OCI-LY1 (cell line): ENCODE data around the gene HLA-DQA1.
A peak's percentile ranks its signal among the peaks of the same experiment; 100 is the strongest.
"Not testable (repeated sequence)": the region's sequence is repeated elsewhere in the genome, so short reads cannot be mapped to it uniquely, and the experiment has no call there.

ENCODE experiments used
- H2AFZ ChIP-seq: fragments of 200-600 bp; sonication (generic), shearing (Covaris generic); 2 replicates; pipeline ENCODE4 v1.6.0; 2014; ENCODE audit warnings: antibody characterized with exemption, mild to moderate bottlenecking, low read length
- H3F3A ChIP-seq: fragments of 200-600 bp; sonication (generic), shearing (Covaris generic); 2 replicates; pipeline ENCODE4 v1.6.0; 2014; ENCODE audit warnings: mild to moderate bottlenecking, antibody characterized with exemption, low read length, moderate library complexity; ENCODE audit not compliant: insufficient read depth
- H3K27ac ChIP-seq: fragments of 200-600 bp; sonication (generic); 2 replicates; pipeline ENCODE4 v1.5.1; 2014; ENCODE audit warnings: low read length, mixed run types, mild to moderate bottlenecking, low read depth; ENCODE audit not compliant: poor library complexity, severe bottlenecking
- H3K27me3 ChIP-seq: fragments of 200-600 bp; sonication (generic); 2 replicates; pipeline ENCODE4 v1.6.0; 2014; ENCODE audit warnings: antibody characterized with exemption, mild to moderate bottlenecking, low read length, moderate library complexity; ENCODE audit not compliant: insufficient read depth
- H3K36me3 ChIP-seq: fragments of 200-600 bp; sonication (generic); 2 replicates; pipeline ENCODE4 v1.6.1; 2014; ENCODE audit warnings: mild to moderate bottlenecking, antibody characterized with exemption, low read length, moderate library complexity, mixed read lengths; ENCODE audit not compliant: insufficient read depth
- H3K4me1 ChIP-seq: fragments of 200-600 bp; sonication (generic); 2 replicates; pipeline ENCODE4 v1.5.1; 2014; ENCODE audit warnings: mild to moderate bottlenecking, low read length, moderate library complexity; ENCODE audit not compliant: insufficient read depth, severe bottlenecking
- H3K4me2 ChIP-seq: fragments of 200-600 bp; sonication (generic), shearing (Covaris generic); 2 replicates; pipeline ENCODE4 v1.6.1; 2014; ENCODE audit warnings: low read length
- H3K4me3 ChIP-seq: fragments of 200-600 bp; sonication (generic); 2 replicates; pipeline ENCODE4 v1.5.1; 2014; ENCODE audit warnings: low read length, low read depth, mild to moderate bottlenecking, mixed read lengths; ENCODE audit not compliant: poor library complexity, severe bottlenecking
- H3K79me2 ChIP-seq: fragments of 200-600 bp; shearing (Covaris generic); 2 replicates; pipeline ENCODE4 v1.6.1; 2016; ENCODE audit warnings: mixed run types, low read length, mixed read lengths; ENCODE audit not compliant: insufficient read depth
- H3K9ac ChIP-seq: fragments of 200-600 bp; sonication (generic), shearing (Covaris generic); 2 replicates; pipeline ENCODE4 v1.6.1; 2014; ENCODE audit warnings: mild to moderate bottlenecking, low read length, mixed read lengths
- H3K9me2 ChIP-seq: fragments of 200-600 bp; sonication (generic), shearing (Covaris generic); 2 replicates; pipeline ENCODE4 v1.6.1; 2014; ENCODE audit warnings: low read depth, mild to moderate bottlenecking, low read length, mixed read lengths
- H3K9me3 ChIP-seq: fragments of 200-600 bp; shearing (Covaris generic); 2 replicates; pipeline ENCODE4 v1.6.1; 2014; ENCODE audit warnings: low read length, mixed read lengths
- H4K20me1 ChIP-seq: fragments of 200-600 bp; sonication (generic), shearing (Covaris generic); 2 replicates; pipeline ENCODE4 v1.6.0; 2016; ENCODE audit warnings: mild to moderate bottlenecking, low read length; ENCODE audit not compliant: insufficient read depth
- EZH2 ChIP-seq: fragments of 200-600 bp; sonication (generic), shearing (Covaris generic); IDR thresholded peaks from 2 replicates; pipeline ENCODE4 v1.8.0; 2017; ENCODE audit warnings: borderline replicate concordance, mixed run types, mild to moderate bottlenecking, antibody characterized with exemption, low read length, moderate library complexity, mixed read lengths
- TF ChIP-seq, protein P1 (sequence below): fragments of 200-600 bp; sonication (generic), shearing (Covaris generic); IDR thresholded peaks from 2 replicates; pipeline ENCODE4 v1.5.1; 2017; ENCODE audit warnings: mild to moderate bottlenecking, antibody characterized with exemption, low read length, moderate library complexity, mixed read lengths

HLA-DQA1 gene

GRCh38 chr6:32655203-32655710 lies 18.1 kb downstream of the HLA-DQA1 start:
- H3K4me3 ChIP-seq: no peak overlapping the region
- TF ChIP-seq, protein P1, sequence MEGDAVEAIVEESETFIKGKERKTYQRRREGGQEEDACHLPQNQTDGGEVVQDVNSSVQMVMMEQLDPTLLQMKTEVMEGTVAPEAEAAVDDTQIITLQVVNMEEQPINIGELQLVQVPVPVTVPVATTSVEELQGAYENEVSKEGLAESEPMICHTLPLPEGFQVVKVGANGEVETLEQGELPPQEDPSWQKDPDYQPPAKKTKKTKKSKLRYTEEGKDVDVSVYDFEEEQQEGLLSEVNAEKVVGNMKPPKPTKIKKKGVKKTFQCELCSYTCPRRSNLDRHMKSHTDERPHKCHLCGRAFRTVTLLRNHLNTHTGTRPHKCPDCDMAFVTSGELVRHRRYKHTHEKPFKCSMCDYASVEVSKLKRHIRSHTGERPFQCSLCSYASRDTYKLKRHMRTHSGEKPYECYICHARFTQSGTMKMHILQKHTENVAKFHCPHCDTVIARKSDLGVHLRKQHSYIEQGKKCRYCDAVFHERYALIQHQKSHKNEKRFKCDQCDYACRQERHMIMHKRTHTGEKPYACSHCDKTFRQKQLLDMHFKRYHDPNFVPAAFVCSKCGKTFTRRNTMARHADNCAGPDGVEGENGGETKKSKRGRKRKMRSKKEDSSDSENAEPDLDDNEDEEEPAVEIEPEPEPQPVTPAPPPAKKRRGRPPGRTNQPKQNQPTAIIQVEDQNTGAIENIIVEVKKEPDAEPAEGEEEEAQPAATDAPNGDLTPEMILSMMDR: no peak
- TF ChIP-seq EZH2: no peak
- no peaks in the 10 kb centered on the region for H3F3A ChIP-seq
- no peaks in the 10 kb centered on the region for H3K36me3 ChIP-seq
- H3K9ac ChIP-seq: no peak overlapping the region
- no peak overlapping the region for H3K27ac ChIP-seq
- H3K27me3 ChIP-seq: no peaks in the 10 kb centered on the region
- H3K9me3 ChIP-seq: no peaks in the 10 kb centered on the region
- H3K4me1 ChIP-seq: peaks cover 18% of the 10 kb centered on the region
- H3K9me2 ChIP-seq: no peaks in the 10 kb centered on the region
- H4K20me1 ChIP-seq: no peaks in the 10 kb centered on the region
- H3K4me2 ChIP-seq: no peak overlapping the region
- H2AFZ ChIP-seq: no peak overlapping the region
- H3K79me2 ChIP-seq: no peaks in the 10 kb centered on the region

DNA sequence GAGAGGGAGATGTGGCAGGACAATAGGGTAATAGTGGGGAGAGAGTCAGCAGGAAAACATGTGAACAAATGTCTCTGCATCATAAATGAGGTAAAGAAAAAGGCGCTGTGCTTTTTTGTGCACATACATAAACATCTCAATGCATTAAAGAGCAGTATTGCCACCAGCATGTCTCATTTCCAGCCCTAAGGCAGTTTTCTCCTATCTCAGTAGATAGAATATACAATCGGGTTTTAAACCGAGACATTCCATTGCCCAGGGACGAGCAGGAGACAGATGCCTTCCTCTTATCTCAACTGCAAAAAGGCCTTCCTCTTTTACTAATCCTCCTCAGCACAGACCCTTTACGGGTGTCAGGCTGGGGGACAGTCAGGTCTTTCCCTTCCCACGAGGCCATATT lies 20.1 kb downstream of the HLA-DQA1 start:
- not testable (repeated sequence) for H3K9me2 ChIP-seq, H3K4me3 ChIP-seq, H3K27me3 ChIP-seq, H4K20me1 ChIP-seq, H3K9ac ChIP-seq, H3K4me2 ChIP-seq, H3F3A ChIP-seq, H3K9me3 ChIP-seq, H3K79me2 ChIP-seq, H3K27ac ChIP-seq, H3K36me3 ChIP-seq, H2AFZ ChIP-seq
- peaks cover 22% of the 10 kb centered on the region for H3K4me1 ChIP-seq

- H3K9me2 ChIP-seq, H3K27me3 ChIP-seq, H3K36me3 ChIP-seq, H4K20me1 ChIP-seq, H3K27ac ChIP-seq, H3K4me3 ChIP-seq, H3K9me3 ChIP-seq, H2AFZ ChIP-seq, H3F3A ChIP-seq, H3K9ac ChIP-seq, H3K4me2 ChIP-seq, H3K79me2 ChIP-seq: not testable (repeated sequence)
- peaks cover 22% of the 10 kb centered on the region for H3K4me1 ChIP-seq
These were observed 20.6 kb downstream of the HLA-DQA1 start for GRCh38 chr6:32657819-32658218.

DNA sequence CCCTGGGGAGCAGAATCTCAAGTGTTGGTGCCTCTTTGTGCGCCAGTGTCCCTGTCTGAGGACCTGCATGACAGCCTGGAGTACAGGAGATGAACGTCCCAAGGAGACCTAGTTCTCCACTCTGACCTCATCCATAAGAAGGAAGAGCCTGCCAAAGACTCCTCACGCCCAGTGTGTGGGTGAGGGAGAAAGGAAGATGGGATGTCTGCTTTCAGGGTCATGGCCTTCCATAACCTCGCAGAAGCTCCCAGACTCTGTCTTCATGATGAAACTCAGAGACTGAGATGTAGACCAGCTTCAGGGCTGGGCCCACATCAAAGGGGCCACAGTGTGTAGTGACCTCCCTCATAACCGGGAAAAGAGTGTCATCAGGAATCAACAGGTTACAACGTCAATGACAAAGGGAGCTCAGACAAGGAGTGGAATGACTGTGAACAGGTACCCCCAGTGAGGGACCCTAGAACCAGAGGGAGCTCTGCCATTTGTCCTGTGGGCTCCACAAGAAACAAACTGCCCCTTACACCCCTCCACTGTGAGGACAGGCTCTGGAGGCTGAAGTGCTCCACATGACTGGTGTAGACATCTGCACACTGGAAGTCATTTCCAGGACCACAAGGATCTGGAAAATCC lies 21.2 kb downstream of the HLA-DQA1 start:
- H3K36me3 ChIP-seq: no peaks in the 10 kb centered on the region
- no peak overlapping the region for H3K27ac ChIP-seq
- no peaks in the 10 kb centered on the region for H3K27me3 ChIP-seq
- no peak for TF ChIP-seq EZH2
- TF ChIP-seq, protein P1: no peak
- H3K4me2 ChIP-seq: peak overlapping the region; percentile 7; the same call in 1 of the 2 replicates
- no peaks in the 10 kb centered on the region for H3K9me2 ChIP-seq
- H3K4me3 ChIP-seq: no peak overlapping the region
- no peaks in the 10 kb centered on the region for H4K20me1 ChIP-seq
- no peak overlapping the region for H3K9ac ChIP-seq
- no peaks in the 10 kb centered on the region for H3F3A ChIP-seq
- H3K9me3 ChIP-seq: no peaks in the 10 kb centered on the region
- peaks cover 22% of the 10 kb centered on the region for H3K4me1 ChIP-seq
- no peak overlapping the region for H2AFZ ChIP-seq
- no peaks in the 10 kb centered on the region for H3K79me2 ChIP-seq
